CD4-positive, alpha-beta T cell treated with Interleukin-15 for 4 hours (primary cell): Measurements from ENCODE around the gene ODAD4.
"Not testable (repeated sequence)": the region's sequence is repeated elsewhere in the genome, so short reads cannot be mapped to it uniquely, and the experiment has no call there.

Experiments
- DNase-seq: peaks from one replicate; pipeline ENCODE4 v3.0.0-alpha.2; 2020; ENCODE audit warnings: low spot score

Gene ODAD4

DNA sequence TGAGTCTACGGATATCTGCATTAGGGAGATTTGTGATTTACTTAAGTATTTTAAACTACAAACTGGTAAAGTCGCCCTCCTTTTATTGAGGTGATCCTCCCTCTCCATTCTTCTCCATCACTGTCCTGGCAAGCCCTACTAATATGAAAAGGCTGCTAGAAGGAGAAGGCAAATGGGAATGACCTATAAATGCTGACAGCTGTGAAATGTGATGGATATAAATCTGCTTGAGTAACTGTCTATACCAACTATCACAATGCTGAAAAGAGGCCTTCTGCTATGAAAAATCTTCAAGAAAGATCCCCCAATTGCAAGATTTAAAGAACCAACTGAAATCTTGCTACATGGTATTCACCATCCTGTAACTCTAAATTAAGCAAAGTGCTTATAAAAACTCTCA lies 71.3 kb downstream of the ODAD4 start:
- no peak for DNase-seq

DNA sequence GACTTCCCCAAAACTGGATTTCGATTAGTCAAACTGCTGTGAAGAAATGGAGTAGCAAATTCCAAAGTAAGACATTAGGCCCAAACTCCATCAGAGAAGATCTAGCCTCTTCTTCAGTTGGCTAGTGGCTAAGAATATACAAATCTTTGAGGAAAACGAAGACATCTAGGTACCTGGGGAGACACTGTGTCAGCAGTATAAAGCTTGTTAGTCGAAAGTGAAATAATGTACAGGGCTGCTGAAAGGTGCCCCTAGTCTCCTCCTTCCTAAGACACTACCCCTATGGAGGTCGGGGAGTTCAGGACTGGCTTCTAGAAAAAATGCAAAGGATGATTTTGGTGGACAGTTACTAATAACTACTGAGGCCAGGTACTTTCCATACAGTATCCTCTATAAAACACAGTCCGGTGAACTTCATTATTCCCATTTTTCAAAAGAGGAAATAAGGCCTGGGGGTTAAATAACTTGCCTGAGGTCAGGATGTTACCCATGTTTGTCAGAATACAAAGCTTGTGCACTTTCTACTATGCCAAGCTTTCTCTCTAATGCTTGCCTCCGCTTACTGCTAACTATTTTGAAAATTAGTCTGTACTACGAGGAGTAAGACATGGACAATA lies 71.9 kb downstream of the ODAD4 start:
- DNase-seq, result no peak

DNA sequence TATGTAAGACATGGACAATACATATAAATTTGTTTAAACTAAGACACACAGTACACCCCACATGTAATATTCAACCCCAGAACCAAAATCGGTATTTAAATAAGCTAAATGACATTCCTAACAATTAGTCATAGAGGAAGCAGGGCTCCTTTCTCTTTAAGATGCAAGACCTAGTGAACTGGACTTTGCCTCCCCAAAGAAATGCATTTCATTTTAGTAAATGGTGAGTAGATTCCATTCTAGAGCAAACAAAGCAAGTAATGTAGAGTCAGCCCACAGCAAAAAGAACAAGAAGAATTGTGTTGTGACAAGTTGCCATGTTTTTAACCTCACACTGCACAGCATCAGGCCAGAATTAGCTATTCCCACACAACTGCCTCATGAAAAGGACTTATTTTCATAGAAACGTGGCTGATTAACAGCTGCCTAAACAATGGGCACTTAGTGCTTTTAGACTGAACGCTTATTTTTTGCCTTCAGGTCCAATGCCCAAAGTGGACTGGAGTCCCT lies 72.4 kb downstream of the ODAD4 start:
- DNase-seq, result no peak

- DNase-seq, result no peak
These were observed 74.7 kb downstream of the ODAD4 start for GRCh38 chr17:42005166-42005565.

- DNase-seq, result no peak
These were observed 78.8 kb downstream of the ODAD4 start for GRCh38 chr17:42009170-42009569.

- not testable (repeated sequence) for DNase-seq
These were observed 79.9 kb downstream of the ODAD4 start for GRCh38 chr17:42010266-42010680.

DNA sequence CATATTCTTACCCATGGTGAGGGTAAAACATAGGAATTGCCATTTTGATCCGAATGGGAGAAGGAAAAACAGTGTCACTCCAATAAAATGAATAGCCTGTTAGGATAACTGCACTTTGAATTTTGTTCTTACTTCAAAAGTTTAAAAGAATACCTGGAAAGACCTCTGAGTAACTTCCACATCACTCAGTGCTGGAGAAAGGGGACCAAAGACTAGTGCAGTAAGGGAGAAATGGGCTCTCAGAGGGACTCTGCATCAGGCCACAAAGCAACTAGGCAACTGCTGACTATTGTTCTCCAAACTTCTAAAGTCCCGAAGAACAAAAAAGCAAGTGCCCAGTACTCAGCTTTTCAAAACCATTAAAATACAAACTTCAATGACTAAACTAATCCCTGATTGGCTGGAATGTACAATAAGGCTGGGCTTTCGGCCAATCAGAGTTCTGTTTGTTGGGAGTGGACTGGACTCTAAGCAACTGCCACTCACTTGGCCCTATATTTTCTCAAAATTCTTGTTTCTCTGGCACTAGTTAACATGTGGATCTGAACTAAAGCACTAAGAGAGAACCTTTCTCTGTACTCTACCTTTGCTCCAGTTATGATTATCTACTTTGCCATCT lies 80.6 kb downstream of the ODAD4 start:
- DNase-seq, result no peak

DNA sequence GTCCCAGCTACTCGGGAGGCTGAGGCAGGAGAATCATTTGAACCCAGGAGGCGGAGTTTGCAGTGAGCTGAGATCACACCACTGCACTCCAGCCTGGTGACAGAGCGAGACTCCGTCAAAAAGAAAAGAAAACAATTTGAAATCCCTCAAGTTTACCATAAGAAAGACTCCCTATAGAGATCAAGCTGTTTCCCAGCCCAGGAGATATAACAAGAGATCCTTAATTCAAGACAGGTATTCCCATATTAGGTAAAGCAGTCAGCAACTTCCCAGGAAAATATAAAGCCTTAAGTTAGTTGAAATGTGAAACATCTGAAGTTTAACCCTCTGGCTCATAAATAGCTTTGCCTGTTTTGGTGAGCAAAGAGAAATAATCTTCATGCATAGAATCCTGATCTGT lies 81.9 kb downstream of the ODAD4 start:
- not testable (repeated sequence) for DNase-seq

DNA sequence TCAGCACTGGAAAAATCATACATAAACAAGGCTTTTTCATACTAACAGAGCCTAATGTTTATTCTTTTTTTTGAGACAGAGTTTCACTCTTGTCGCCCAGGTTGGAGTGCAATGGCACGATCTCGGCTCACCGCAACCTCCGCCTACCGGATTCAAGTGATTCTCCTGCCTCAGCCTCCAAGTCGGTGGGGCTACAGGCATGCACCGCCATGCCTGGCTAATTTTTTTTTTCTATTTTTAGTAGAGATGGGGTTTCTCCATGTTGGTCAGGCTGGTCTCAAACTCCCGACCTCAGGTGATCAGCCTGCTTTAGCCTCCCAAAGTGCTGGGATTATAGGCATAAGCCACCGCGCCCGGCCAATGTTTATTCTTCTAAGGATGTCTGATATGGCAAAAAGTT lies 83.3 kb downstream of the ODAD4 start:
- not testable (repeated sequence) for DNase-seq
